Neural cell (in vitro differentiated cells): Measurements from ENCODE around the gene TIMELESS.

Experiments
- CTCF ChIP-seq: fragments of 450-650 bp; IDR thresholded peaks from 2 replicates; pipeline ENCODE4 v1.5.1; 2014; ENCODE audit warnings: antibody characterized with exemption, mild to moderate bottlenecking, moderate library complexity; ENCODE audit not compliant: poor library complexity, severe bottlenecking
- EP300 ChIP-seq: fragments of 450-650 bp; conservative IDR thresholded peaks from 2 replicates; pipeline ENCODE4 v1.6.1; 2014; ENCODE audit warnings: antibody characterized with exemption, mild to moderate bottlenecking, moderate library complexity; ENCODE audit not compliant: poor library complexity, severe bottlenecking
- EZH2 ChIP-seq: fragments of 200-600, 300-800 bp; shearing (Covaris generic), sonication (generic); IDR thresholded peaks from 2 replicates; pipeline ENCODE4 v1.6.1; 2014; ENCODE audit warnings: antibody characterized with exemption, low read length, borderline replicate concordance, mild to moderate bottlenecking; ENCODE audit not compliant: insufficient read depth, poor library complexity, severe bottlenecking
- REST ChIP-seq: IDR thresholded peaks from 2 replicates; pipeline ENCODE4 v1.6.1; 2012; ENCODE audit warnings: borderline replicate concordance
- SMC3 ChIP-seq: fragments of 450-650 bp; conservative IDR thresholded peaks from 2 replicates; pipeline ENCODE4 v1.6.1; 2014; ENCODE audit warnings: antibody characterized with exemption, mild to moderate bottlenecking, moderate library complexity; ENCODE audit not compliant: poor library complexity

- TF ChIP-seq CTCF (no peak), EZH2 (no peak), EP300 (no peak), SMC3 (no peak), REST (no peak)
Measured at GRCh38 chr12:56408799-56409417, 40.3 kb downstream of the TIMELESS start.
